Neural cell (in vitro differentiated cells): Measurements from ENCODE around the gene FGB. TPM values are rescaled to one million over a fixed set of nuclear protein-coding genes. Genes with fewer than 3 reads are reported as not detected.

Experiments used
- H2AFZ ChIP-seq: fragments of 200-600, 300-800 bp; sonication (generic), shearing (Covaris generic); 2 replicates; pipeline ENCODE4 v1.6.0; 2014; ENCODE audit warnings: low read depth, mild to moderate bottlenecking, antibody characterized with exemption, low read length, moderate library complexity
- H3F3A ChIP-seq: fragments of 200-600 bp; shearing (Covaris generic); 2 replicates; pipeline ENCODE4 v1.6.1; 2016; ENCODE audit warnings: mild to moderate bottlenecking, moderate library complexity, mixed read lengths, antibody characterized with exemption, low read length; ENCODE audit not compliant: insufficient read depth, poor library complexity, severe bottlenecking
- H3K27ac ChIP-seq: fragments of 200-600, 300-800 bp; sonication (generic), shearing (Covaris generic); 2 replicates; pipeline ENCODE4 v1.5.1; 2014; ENCODE audit warnings: mild to moderate bottlenecking, low read length, moderate library complexity
- H3K27me3 ChIP-seq: fragments of 300-800, 200-600 bp; sonication (generic), shearing (Covaris generic); 2 replicates; pipeline ENCODE4 v1.6.0; 2014; ENCODE audit warnings: mild to moderate bottlenecking, low read depth, low read length, moderate library complexity; ENCODE audit not compliant: insufficient read depth
- H3K36me3 ChIP-seq: fragments of 300-800, 200-600 bp; sonication (generic), shearing (Covaris generic); 2 replicates; pipeline ENCODE4 v1.5.1; 2014; ENCODE audit warnings: mild to moderate bottlenecking, antibody characterized with exemption, low read length, moderate library complexity; ENCODE audit not compliant: insufficient read depth
- H3K4me2 ChIP-seq: fragments of 300-800, 200-600 bp; sonication (generic), shearing (Covaris generic); 2 replicates; pipeline ENCODE4 v1.6.0; 2014; ENCODE audit warnings: mild to moderate bottlenecking, low read length
- H3K4me3 ChIP-seq: fragments of 300-800, 200-600 bp; sonication (generic), shearing (Covaris generic); 2 replicates; pipeline ENCODE4 v1.5.1; 2014; ENCODE audit warnings: mild to moderate bottlenecking, low read length, moderate library complexity
- H3K79me2 ChIP-seq: fragments of 200-600 bp; shearing (Covaris generic); replicated peaks from 2 replicates; pipeline ENCODE4 v1.6.0; 2014; ENCODE audit warnings: mild to moderate bottlenecking, low read length, moderate library complexity; ENCODE audit not compliant: insufficient read depth
- H3K9ac ChIP-seq: fragments of 300-800, 200-600 bp; sonication (generic), shearing (Covaris generic); 2 replicates; pipeline ENCODE4 v1.6.1; 2016; ENCODE audit warnings: mild to moderate bottlenecking, low read length, mixed read lengths
- H3K9me2 ChIP-seq: fragments of 200-600 bp; shearing (Covaris generic); 2 replicates; pipeline ENCODE4 v1.6.1; 2016; ENCODE audit warnings: mild to moderate bottlenecking, low read length, mixed read lengths; ENCODE audit not compliant: insufficient read depth
- H3K9me3 ChIP-seq: fragments of 200-600, 300-800 bp; sonication (generic), shearing (Covaris generic); 2 replicates; pipeline ENCODE4 v1.6.1; 2016; ENCODE audit warnings: mild to moderate bottlenecking, mixed run types, low read length, moderate library complexity, mixed read lengths
- H4K20me1 ChIP-seq: fragments of 200-600 bp; shearing (Covaris generic); 2 replicates; pipeline ENCODE4 v1.6.1; 2016; ENCODE audit warnings: mild to moderate bottlenecking, mixed run types; ENCODE audit not compliant: insufficient read depth
- CTCF ChIP-seq: fragments of 450-650 bp; IDR thresholded peaks from 2 replicates; pipeline ENCODE4 v1.5.1; 2014; ENCODE audit warnings: antibody characterized with exemption, mild to moderate bottlenecking, moderate library complexity; ENCODE audit not compliant: poor library complexity, severe bottlenecking
- EP300 ChIP-seq: fragments of 450-650 bp; conservative IDR thresholded peaks from 2 replicates; pipeline ENCODE4 v1.6.1; 2014; ENCODE audit warnings: antibody characterized with exemption, mild to moderate bottlenecking, moderate library complexity; ENCODE audit not compliant: poor library complexity, severe bottlenecking
- EZH2 ChIP-seq: fragments of 200-600, 300-800 bp; shearing (Covaris generic), sonication (generic); IDR thresholded peaks from 2 replicates; pipeline ENCODE4 v1.6.1; 2014; ENCODE audit warnings: antibody characterized with exemption, low read length, borderline replicate concordance, mild to moderate bottlenecking; ENCODE audit not compliant: insufficient read depth, poor library complexity, severe bottlenecking
- MXI1 ChIP-seq: fragments of 450-650 bp; conservative IDR thresholded peaks from 2 replicates; pipeline ENCODE4 v1.6.1; 2014; ENCODE audit warnings: antibody characterized with exemption, mild to moderate bottlenecking; ENCODE audit not compliant: poor library complexity, severe bottlenecking
- POLR2AphosphoS5 ChIP-seq: IDR thresholded peaks from 2 replicates; pipeline ENCODE4 v1.6.1; 2012
- RAD21 ChIP-seq: fragments of 450-650 bp; conservative IDR thresholded peaks from 2 replicates; pipeline ENCODE4 v1.6.1; 2014; ENCODE audit warnings: antibody characterized with exemption, mild to moderate bottlenecking, moderate library complexity
- REST ChIP-seq: IDR thresholded peaks from 2 replicates; pipeline ENCODE4 v1.6.1; 2012; ENCODE audit warnings: borderline replicate concordance
- SMC3 ChIP-seq: fragments of 450-650 bp; conservative IDR thresholded peaks from 2 replicates; pipeline ENCODE4 v1.6.1; 2014; ENCODE audit warnings: antibody characterized with exemption, mild to moderate bottlenecking, moderate library complexity; ENCODE audit not compliant: poor library complexity
- TAF1 ChIP-seq: IDR thresholded peaks from 2 replicates; pipeline ENCODE4 v1.6.1; 2012; ENCODE audit warnings: low read depth
- polyA plus RNA-seq: library from polyadenylated mRNA; depleted of rRNA; stranded (reverse); fragments of >200 nt; gene quantifications from 2 replicates; pipeline ENCODE4 v1.2.3, GENCODE V29; 2014

The FGB gene
- polyA plus RNA-seq, 1 donor from 2014 or later, result not detected

- no peaks in the 10 kb centered on the region for H3K79me2 ChIP-seq
- H2AFZ ChIP-seq, result no peak overlapping the region
- H3F3A ChIP-seq, result no peaks in the 10 kb centered on the region
- no peak overlapping the region for H3K27ac ChIP-seq
- no peaks in the 10 kb centered on the region for H3K36me3 ChIP-seq
- H3K9me2 ChIP-seq, result no peaks in the 10 kb centered on the region
- no peaks in the 10 kb centered on the region for H3K9me3 ChIP-seq
- no peak overlapping the region for H3K4me2 ChIP-seq
- TF ChIP-seq SMC3, result no peak
- no peak for TF ChIP-seq EP300
- TF ChIP-seq MXI1, result no peak
- no peak for TF ChIP-seq POLR2AphosphoS5
- no peak for TF ChIP-seq CTCF
- no peak overlapping the region for H3K4me3 ChIP-seq
- H4K20me1 ChIP-seq, result no peaks in the 10 kb centered on the region
- no peaks in the 10 kb centered on the region for H3K27me3 ChIP-seq
- no peak overlapping the region for H3K9ac ChIP-seq
Measured at GRCh38 chr4:154529728-154530519, 32.9 kb upstream of the FGB start.

- no peaks in the 10 kb centered on the region for H3K9me2 ChIP-seq
- no peaks in the 10 kb centered on the region for H3K27me3 ChIP-seq
- H3K4me3 ChIP-seq, result no peak overlapping the region
- no peaks in the 10 kb centered on the region for H4K20me1 ChIP-seq
- no peak overlapping the region for H2AFZ ChIP-seq
- H3K9ac ChIP-seq, result no peak overlapping the region
- H3K79me2 ChIP-seq, result no peaks in the 10 kb centered on the region
- H3F3A ChIP-seq, result no peaks in the 10 kb centered on the region
- H3K36me3 ChIP-seq, result peaks cover 14% of the 10 kb centered on the region
- TF ChIP-seq POLR2AphosphoS5, result no peak
- TF ChIP-seq CTCF, result no peak
- TF ChIP-seq TAF1, result no peak
- TF ChIP-seq MXI1, result no peak
- TF ChIP-seq EZH2, result no peak
- TF ChIP-seq EP300, result no peak
- no peak for TF ChIP-seq SMC3
- TF ChIP-seq RAD21, result no peak
- TF ChIP-seq REST, result no peak
- H3K27ac ChIP-seq, result no peak overlapping the region
- H3K9me3 ChIP-seq, result no peaks in the 10 kb centered on the region
- H3K4me2 ChIP-seq, result no peak overlapping the region
Measured at GRCh38 chr4:154534296-154534695, 28.5 kb upstream of the FGB start.
